ENCODE results near the gene PPP1R7. TPM values are rescaled to one million over a fixed set of nuclear protein-coding genes. Genes with fewer than 3 reads are reported as not detected.

PPP1R7 gene
- total RNA-seq, 2 experiments from 2014 or later, result 36.4 to 38.2 TPM

DNA sequence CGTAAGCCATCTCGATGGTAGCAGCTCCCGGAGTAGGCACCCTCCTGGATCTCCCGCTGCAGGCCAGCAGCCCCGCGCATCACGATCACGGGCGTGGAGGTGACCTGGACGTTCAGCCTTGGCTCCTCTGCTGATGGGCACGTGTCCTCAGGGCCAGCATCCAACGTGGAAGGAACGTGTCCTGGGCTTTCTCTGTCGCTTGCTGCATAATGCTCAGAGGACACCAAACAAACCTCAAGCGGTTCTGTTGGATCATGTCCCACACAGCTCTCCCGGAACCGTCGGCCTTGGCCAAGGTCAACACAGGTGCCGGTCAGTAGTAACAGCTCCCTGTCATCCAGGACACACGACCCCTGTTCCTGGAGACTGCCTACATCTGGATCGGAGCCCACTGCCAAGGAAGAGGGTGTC, 24.1 kb upstream of the PPP1R7 start:
- Mint-ChIP-seq H3K27me3 (no peaks in the 10 kb centered on the region), H3K4me3 (no peak overlapping the region), H3K36me3 (ENCODE audit: low read depth) (peaks cover 22% of the 10 kb centered on the region), H3K9me3 (no peaks in the 10 kb centered on the region), H3K27ac (no peak overlapping the region), H3K4me1 (ENCODE audit: low read depth) (peaks cover 23% of the 10 kb centered on the region)
- ATAC-seq (ENCODE audit: poor library complexity), result no peak
- ChIA-PET CTCF (no interaction called here), POLR2A (interaction anchor here (1.1 kb wide), 1 partner anchor 17 kb away, joined by 3 read pairs; no protein-coding TSS in a partner anchor)
- TF ChIP-seq, protein P1, sequence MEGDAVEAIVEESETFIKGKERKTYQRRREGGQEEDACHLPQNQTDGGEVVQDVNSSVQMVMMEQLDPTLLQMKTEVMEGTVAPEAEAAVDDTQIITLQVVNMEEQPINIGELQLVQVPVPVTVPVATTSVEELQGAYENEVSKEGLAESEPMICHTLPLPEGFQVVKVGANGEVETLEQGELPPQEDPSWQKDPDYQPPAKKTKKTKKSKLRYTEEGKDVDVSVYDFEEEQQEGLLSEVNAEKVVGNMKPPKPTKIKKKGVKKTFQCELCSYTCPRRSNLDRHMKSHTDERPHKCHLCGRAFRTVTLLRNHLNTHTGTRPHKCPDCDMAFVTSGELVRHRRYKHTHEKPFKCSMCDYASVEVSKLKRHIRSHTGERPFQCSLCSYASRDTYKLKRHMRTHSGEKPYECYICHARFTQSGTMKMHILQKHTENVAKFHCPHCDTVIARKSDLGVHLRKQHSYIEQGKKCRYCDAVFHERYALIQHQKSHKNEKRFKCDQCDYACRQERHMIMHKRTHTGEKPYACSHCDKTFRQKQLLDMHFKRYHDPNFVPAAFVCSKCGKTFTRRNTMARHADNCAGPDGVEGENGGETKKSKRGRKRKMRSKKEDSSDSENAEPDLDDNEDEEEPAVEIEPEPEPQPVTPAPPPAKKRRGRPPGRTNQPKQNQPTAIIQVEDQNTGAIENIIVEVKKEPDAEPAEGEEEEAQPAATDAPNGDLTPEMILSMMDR (IDR thresholded peaks at IDR 0.05), result no peak
- DNase-seq, result no peak
- H3K27me3 ChIP-seq (ENCODE audit: control insufficient read depth in 1 of 2, insufficient read depth in 2 of 2, low read length in 2 of 2), result no peaks in the 10 kb centered on the region
- peaks cover 51% of the 10 kb centered on the region for H3K4me1 ChIP-seq (ENCODE audit: insufficient read depth, low read length)
- H3K4me3 ChIP-seq (ENCODE audit: low read length), result no peak overlapping the region
- H3K9me3 ChIP-seq (ENCODE audit: control insufficient read depth in 1 of 2, insufficient read depth in 1 of 2, low read length in 2 of 2), result no peaks in the 10 kb centered on the region
- H3K36me3 ChIP-seq (ENCODE audit: insufficient read depth, low read length), result peaks cover 18% of the 10 kb centered on the region
- no peak overlapping the region for H3K27ac ChIP-seq (ENCODE audit: low read depth in 1 of 2, low read length in 2 of 2)
- intact Hi-C loops (cut with DNase I, micrococcal nuclease), result no loop called here

- H3K4me3 ChIP-seq (ENCODE audit: low read length), result no peak overlapping the region
- H3K36me3 ChIP-seq (ENCODE audit: insufficient read depth, low read length), result peaks cover 18% of the 10 kb centered on the region
- ChIA-PET CTCF (no interaction called here), POLR2A (interaction anchor here (1.1 to 1.5 kb wide), 2 partner anchors 18 to 22 kb away, joined by 3 to 5 read pairs; no protein-coding TSS in a partner anchor)
- Mint-ChIP-seq H3K9me3 (no peaks in the 10 kb centered on the region), H3K36me3 (ENCODE audit: low read depth) (peaks cover 16% of the 10 kb centered on the region), H3K27me3 (no peaks in the 10 kb centered on the region), H3K4me3 (no peak overlapping the region), H3K4me1 (ENCODE audit: low read depth) (peaks cover 19% of the 10 kb centered on the region), H3K27ac (peak overlapping the region; percentile 82)
- H3K4me1 ChIP-seq (ENCODE audit: insufficient read depth, low read length), result peaks cover 51% of the 10 kb centered on the region
- H3K27me3 ChIP-seq (ENCODE audit: control insufficient read depth in 1 of 2, insufficient read depth in 2 of 2, low read length in 2 of 2), result no peaks in the 10 kb centered on the region
- H3K27ac ChIP-seq (ENCODE audit: low read depth in 1 of 2, low read length in 2 of 2), result peak overlapping the region in 1 of 2 donors; percentile 41
- H3K9me3 ChIP-seq (ENCODE audit: control insufficient read depth in 1 of 2, insufficient read depth in 1 of 2, low read length in 2 of 2), result no peaks in the 10 kb centered on the region
- intact Hi-C loops (cut with DNase I, micrococcal nuclease), result no loop called here
- peak in 1 of 14 experiments; percentile 28 for DNase-seq
- TF ChIP-seq, protein P1 (IDR thresholded peaks at IDR 0.05), result no peak
- ATAC-seq (ENCODE audit: poor library complexity), result no peak
Measured at GRCh38 chr2:241126771-241127202, 23.5 kb upstream of the PPP1R7 start.

GRCh38 chr2:241128266-241128665, 22.0 kb upstream of the PPP1R7 start:
- ATAC-seq (ENCODE audit: poor library complexity) (no peak), DNase-seq (no peak)
- H3K4me3 Mint-ChIP-seq, result no peak overlapping the region
- intact Hi-C loops (cut with DNase I, micrococcal nuclease), result no loop called here
- Histone ChIP-seq H3K36me3 (ENCODE audit: insufficient read depth, low read length) (peaks cover 13% of the 10 kb centered on the region), H3K9me3 (ENCODE audit: control insufficient read depth in 1 of 2, insufficient read depth in 1 of 2, low read length in 2 of 2) (no peaks in the 10 kb centered on the region), H3K4me3 (ENCODE audit: low read length) (no peak overlapping the region), H3K27ac (ENCODE audit: low read depth in 1 of 2, low read length in 2 of 2) (peak overlapping the region; percentile 33 to 70), H3K4me1 (ENCODE audit: insufficient read depth, low read length) (peaks cover 51% of the 10 kb centered on the region), H3K27me3 (ENCODE audit: control insufficient read depth in 1 of 2, insufficient read depth in 2 of 2, low read length in 2 of 2) (no peaks in the 10 kb centered on the region)
- POLR2A ChIA-PET, result interaction anchor here (1.5 kb wide), 1 partner anchor 24 kb away, joined by 5 read pairs; no protein-coding TSS in a partner anchor
- H3K27me3 Mint-ChIP-seq, result no peaks in the 10 kb centered on the region
- peaks cover 26% of the 10 kb centered on the region for H3K36me3 Mint-ChIP-seq (ENCODE audit: low read depth)
- peak overlapping the region; percentile 82 for H3K27ac Mint-ChIP-seq
- CTCF ChIA-PET, result no interaction called here
- no peaks in the 10 kb centered on the region for H3K9me3 Mint-ChIP-seq
- H3K4me1 Mint-ChIP-seq (ENCODE audit: low read depth), result peaks cover 19% of the 10 kb centered on the region
- TF ChIP-seq, protein P1 (IDR thresholded peaks at IDR 0.05), result no peak

Data from CD4-positive, alpha-beta T cell (primary cell).